ENCODE data around the gene OLR1.

Gene OLR1

GRCh38 chr12:10151621-10152020, 20.3 kb downstream of the OLR1 start:
- DNase-seq, result no peak

- DNase-seq, result no peak
Observed at GRCh38 chr12:10147714-10148403, 24.1 kb downstream of the OLR1 start.

- no peak for DNase-seq
Observed at GRCh38 chr12:10142976-10143589, 28.8 kb downstream of the OLR1 start.

- DNase-seq, result no peak
Observed at GRCh38 chr12:10140001-10140400, 31.9 kb downstream of the OLR1 start.

- DNase-seq, result no peak
Observed at GRCh38 chr12:10136637-10137205, 35.2 kb downstream of the OLR1 start.

- DNase-seq, result no peak
Observed at GRCh38 chr12:10135126-10135525, 36.8 kb downstream of the OLR1 start.

- DNase-seq, result no peak
Observed at GRCh38 chr12:10132850-10133370, 39.0 kb downstream of the OLR1 start.

GRCh38 chr12:10131111-10131690, 40.7 kb downstream of the OLR1 start:
- DNase-seq, result no peak

- DNase-seq, result no peak
Observed at GRCh38 chr12:10130042-10130441, 41.9 kb downstream of the OLR1 start, which contains the start of gene CLEC7A. Gene CLEC7A (minus strand): TSS chr12:10130199. CDS start chr12:10130082, 117 bp downstream.

GRCh38 chr12:10128687-10129086, 43.2 kb downstream of the OLR1 start:
- DNase-seq, result no peak

GRCh38 chr12:10126413-10126812, 45.5 kb downstream of the OLR1 start:
- no peak for DNase-seq

- no peak for DNase-seq
Observed at GRCh38 chr12:10122689-10123088, 49.2 kb downstream of the OLR1 start.

GRCh38 chr12:10121278-10121677, 50.7 kb downstream of the OLR1 start:
- no peak for DNase-seq

GRCh38 chr12:10119066-10119465, 52.9 kb downstream of the OLR1 start:
- no peak for DNase-seq

- DNase-seq, result no peak
Observed at GRCh38 chr12:10115890-10116289, 56.0 kb downstream of the OLR1 start.

GRCh38 chr12:10115311-10115710, 56.6 kb downstream of the OLR1 start:
- no peak for DNase-seq

- DNase-seq, result no peak
Observed at GRCh38 chr12:10113920-10114319, 58.0 kb downstream of the OLR1 start.

GRCh38 chr12:10113075-10113474, 58.9 kb downstream of the OLR1 start:
- no peak for DNase-seq

GRCh38 chr12:10111451-10111850, 60.5 kb downstream of the OLR1 start:
- no peak for DNase-seq

- no peak for DNase-seq
Observed at GRCh38 chr12:10110256-10110844, 61.6 kb downstream of the OLR1 start.

Data from NCI-H524 treated with DMSO at 0.1 percent for 48 hours (cell line).